HepG2 (cell line): Measurements from ENCODE around the gene PXT1. TPM values are rescaled to one million over a fixed set of nuclear protein-coding genes. Genes with fewer than 3 reads are reported as not detected.

Experiments
- ATAC-seq: fragments of 200-7000 bp; cut with Tn5 transposase; 3 replicates; pipeline ENCODE4 v1.9.1; 2020; ENCODE audit warnings: mild to moderate bottlenecking, moderate library complexity
- BruUV-seq: library from RNA; stranded (reverse); fragments of 400-500 nt; replicated peaks from 2 replicates; lab custom pipeline; 2021; lab: Mats Ljungman, UMichigan
- CTCF ChIA-PET: fragments of 300-600 bp; formaldehyde crosslinking; extraction: SDS; loops from one replicate; lab custom pipeline; 2021; ENCODE audit warnings: low total read pairs, inconsistent platforms, low intra/inter-chr PET ratio; lab: Yijun Ruan, JAX
- POLR2A ChIA-PET: fragments of 350-600 bp; sonication (Branson Sonifier 250); formaldehyde crosslinking; loops from one replicate; lab custom pipeline; 2020; ENCODE audit warnings: antibody characterized with exemption, inconsistent platforms; lab: Yijun Ruan, JAX
- DNase-seq: peaks from one replicate; pipeline ENCODE4 v3.0.0-alpha.2; 2015; ENCODE audit warnings: low spot score
- FAIRE-seq: peaks from 3 replicates; lab custom pipeline; 2011; peaks lifted over from hg19 to GRCh38; lab: Jason Lieb, UNC
- H2AFZ ChIP-seq: one replicate; pipeline ENCODE4 v1.6.1; 2011; ENCODE audit warnings: low read length, inconsistent platforms
- H3K27ac ChIP-seq: fragments of 300-600 bp; 3 replicates; pipeline ENCODE4 v1.8.0; 2011; ENCODE audit warnings: mixed run types, mild to moderate bottlenecking, mixed read lengths, low read length, inconsistent platforms; ENCODE audit not compliant: insufficient read depth; ENCODE audit errors: extremely low read length
- H3K27me3 ChIP-seq, 2 experiments: fragments of 200-600 bp in 1 of 2; 2 replicates in 1 of 2; 3 replicates in 1 of 2; pipeline versions ENCODE4 v1.6.0 to v1.8.0; 2011; ENCODE audit warnings: low read length in 2 of 2, mild to moderate bottlenecking in 2 of 2, moderate library complexity in 2 of 2, inconsistent platforms in 1 of 2; ENCODE audit not compliant: insufficient read depth in 2 of 2, control insufficient read depth in 1 of 2
- H3K36me3 ChIP-seq, 2 experiments: fragments of 200-600 bp in 1 of 2; replicated peaks in 1 of 2; 2 replicates in 1 of 2; 3 replicates in 1 of 2; pipeline versions ENCODE4 v1.5.1 to v1.8.0; 2011; ENCODE audit warnings: low read length in 2 of 2, inconsistent platforms in 1 of 2; ENCODE audit not compliant: insufficient read depth in 2 of 2, control insufficient read depth in 1 of 2
- H3K4me1 ChIP-seq: 2 replicates; pipeline ENCODE4 v1.5.1; 2012; ENCODE audit warnings: low read length, inconsistent platforms; ENCODE audit not compliant: insufficient read depth
- H3K4me2 ChIP-seq: 2 replicates; pipeline ENCODE4 v1.6.0; 2011; ENCODE audit warnings: low read depth, low read length, inconsistent platforms
- H3K4me3 ChIP-seq, 3 experiments: fragments of 200-600 bp in 1 of 3; sonication (generic), shearing (Covaris generic) in 1 of 3; replicated peaks in 1 of 3; 2 replicates each; pipeline ENCODE4 v1.5.1; 2011 to 2016; ENCODE audit warnings: low read length in 3 of 3, inconsistent platforms in 2 of 3, low read depth in 2 of 3, mild to moderate bottlenecking in 2 of 3, control low read depth in 1 of 3, mixed read lengths in 1 of 3; ENCODE audit not compliant: insufficient read depth in 1 of 3
- H3K79me2 ChIP-seq: one replicate; pipeline ENCODE4 v1.6.1; 2011; ENCODE audit warnings: low read length, inconsistent platforms; ENCODE audit not compliant: insufficient read depth
- H3K9ac ChIP-seq: 2 replicates; pipeline ENCODE4 v1.6.0; 2011; ENCODE audit warnings: mild to moderate bottlenecking, low read depth, low read length, inconsistent platforms; ENCODE audit not compliant: insufficient read depth
- H3K9me3 ChIP-seq: 2 replicates; pipeline ENCODE4 v1.5.1; 2012; ENCODE audit warnings: mild to moderate bottlenecking, low read length
- H4K20me1 ChIP-seq: 2 replicates; pipeline ENCODE4 v1.6.0; 2011; ENCODE audit warnings: inconsistent platforms, mild to moderate bottlenecking, low read length, moderate library complexity; ENCODE audit not compliant: insufficient read depth
- CCAR2 ChIP-seq: fragments of 200-400 bp; formaldehyde crosslinking; optimal IDR thresholded peaks from 2 replicates; pipeline ENCODE3; 2018; ENCODE audit warnings: low read depth, mild to moderate bottlenecking, low read length, moderate library complexity
- MED1 ChIP-seq: sonication (generic); formaldehyde crosslinking; IDR thresholded peaks from 2 replicates; pipeline ENCODE4 v1.4.0; 2020; ENCODE audit warnings: missing genetic modification reagents
- MTF2 ChIP-seq: sonication (generic); formaldehyde crosslinking; IDR thresholded peaks from 2 replicates; pipeline ENCODE4 v1.5.0; 2020; ENCODE audit warnings: missing genetic modification reagents, borderline replicate concordance
- STAG1 ChIP-seq: sonication (generic); formaldehyde crosslinking; IDR thresholded peaks from 2 replicates; pipeline ENCODE4 v1.4.0; 2020; ENCODE audit warnings: missing genetic modification reagents
- ZNF337 ChIP-seq: sonication (generic); formaldehyde crosslinking; IDR thresholded peaks from 2 replicates; pipeline ENCODE4 v1.5.1; 2020; ENCODE audit warnings: missing genetic modification reagents, low read depth, mild to moderate bottlenecking, borderline replicate concordance
- ZNF546 ChIP-seq: sonication (generic); formaldehyde crosslinking; conservative IDR thresholded peaks from 2 replicates; pipeline ENCODE4 v1.8.1; 2023; ENCODE audit warnings: mild to moderate bottlenecking, missing genetic modification reagents
- WGBS: methylation state at CpG from one replicate; pipeline ENCODE4 v1.1.6; 2017; ENCODE audit warnings: low lambda C conversion rate; 5-methylcytosine and 5-hydroxymethylcytosine counted together
- in situ Hi-C: cut with HindIII; loops from 2 replicates; pipeline ENCODE4 v1.10.0; 2017; ENCODE audit warnings: low pct_unique_long_range_greater_than_20kb; ENCODE audit not compliant: extremely low pct_ligation_motif_present
- intact Hi-C: fragments of 100-400 bp; cut with micrococcal nuclease; formaldehyde crosslinking; loops from one replicate; pipeline ENCODE4 v1.10.0; 2022; ENCODE audit not compliant: unreplicated experiment
- polyA plus RNA-seq, 8 experiments: library from polyadenylated mRNA; depleted of rRNA in 3 of 8; stranded (reverse) in 7 of 8; unstranded in 1 of 8; fragments of >200 nt; fragmentation: Illumina TruSeq in 4 of 8; extraction: Trizol in 4 of 8; gene quantifications; 2 replicates each; pipeline versions ENCODE4 v1.2.1 to v1.2.3, GENCODE V29; 2011 to 2016; ENCODE audit warnings: low read depth in 4 of 8, missing spikeins in 1 of 8, mixed read lengths in 1 of 8; ENCODE audit not compliant: insufficient read depth in 1 of 8
- total RNA-seq, 5 experiments: library from RNA; depleted of rRNA; stranded (reverse); fragments of >200 nt; fragmentation: Illumina TruSeq; extraction: Trizol; gene quantifications; 2 replicates each; pipeline ENCODE4 v1.2.3, GENCODE V29; 2016; ENCODE audit warnings: low read depth in 1 of 5
- TF ChIP-seq, protein P1 (sequence below): sonication (generic); formaldehyde crosslinking; IDR thresholded peaks from 2 replicates; pipeline ENCODE4 v1.5.1; 2020; ENCODE audit warnings: missing genetic modification reagents, mild to moderate bottlenecking, borderline replicate concordance

Gene PXT1
- total and polyA plus RNA-seq, 2 of the 13 experiments (the other 11 are each of a cell fraction or from before 2014, with no cell fraction given) = 0.04 TPM; not detected in 1

DNA sequence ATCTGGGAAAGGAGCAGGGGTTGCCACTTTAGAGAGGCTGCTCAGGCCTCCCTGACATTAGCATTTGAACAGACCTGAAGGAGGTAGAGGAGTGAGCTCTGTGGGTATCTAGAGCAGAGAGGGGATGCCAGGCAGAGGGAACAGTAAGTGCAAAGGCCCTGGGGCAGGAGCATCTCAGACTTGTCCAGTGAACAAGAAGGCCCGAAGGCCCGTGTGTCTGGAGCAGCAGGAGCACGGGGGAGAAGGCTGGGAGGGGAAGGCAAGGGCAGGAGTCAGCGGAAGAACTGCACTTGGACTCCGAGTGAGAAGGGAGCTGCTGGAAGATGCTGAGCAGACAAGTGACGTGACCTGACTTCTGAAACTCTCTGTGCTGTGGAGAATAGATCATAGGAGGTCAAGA, 70.6 kb downstream of the PXT1 start (continued):
- TF ChIP-seq, protein P1, sequence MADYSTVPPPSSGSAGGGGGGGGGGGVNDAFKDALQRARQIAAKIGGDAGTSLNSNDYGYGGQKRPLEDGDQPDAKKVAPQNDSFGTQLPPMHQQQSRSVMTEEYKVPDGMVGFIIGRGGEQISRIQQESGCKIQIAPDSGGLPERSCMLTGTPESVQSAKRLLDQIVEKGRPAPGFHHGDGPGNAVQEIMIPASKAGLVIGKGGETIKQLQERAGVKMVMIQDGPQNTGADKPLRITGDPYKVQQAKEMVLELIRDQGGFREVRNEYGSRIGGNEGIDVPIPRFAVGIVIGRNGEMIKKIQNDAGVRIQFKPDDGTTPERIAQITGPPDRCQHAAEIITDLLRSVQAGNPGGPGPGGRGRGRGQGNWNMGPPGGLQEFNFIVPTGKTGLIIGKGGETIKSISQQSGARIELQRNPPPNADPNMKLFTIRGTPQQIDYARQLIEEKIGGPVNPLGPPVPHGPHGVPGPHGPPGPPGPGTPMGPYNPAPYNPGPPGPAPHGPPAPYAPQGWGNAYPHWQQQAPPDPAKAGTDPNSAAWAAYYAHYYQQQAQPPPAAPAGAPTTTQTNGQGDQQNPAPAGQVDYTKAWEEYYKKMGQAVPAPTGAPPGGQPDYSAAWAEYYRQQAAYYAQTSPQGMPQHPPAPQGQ (CRISPR knock-in tag) = no peak
- TF ChIP-seq MTF2 (no peak), STAG1 (CRISPR knock-in tag) (no peak)

- no TSS peak for BruUV-seq
- FAIRE-seq (no peak), DNase-seq (no peak), ATAC-seq (no peak)
- H4K20me1 ChIP-seq = no peaks in the 10 kb centered on the region
- H3K27me3 ChIP-seq = peaks cover 5 to 40% of the 10 kb centered on the region in 2 experiments
- WGBS = 35% methylated on average over 8 of the region's 9 CpGs
- no peak overlapping the region for H3K4me3 ChIP-seq
- no peak overlapping the region for H2AFZ ChIP-seq
- H3K9me3 ChIP-seq = no peaks in the 10 kb centered on the region
- no peaks in the 10 kb centered on the region for H3K79me2 ChIP-seq
- ChIA-PET POLR2A (no interaction called here), CTCF (no interaction called here)
- TF ChIP-seq ZNF546 (CRISPR knock-in tag) = no peak
- TF ChIP-seq ZNF337 (CRISPR knock-in tag) = no peak
- no peak for TF ChIP-seq MED1 (CRISPR knock-in tag)
- TF ChIP-seq CCAR2 = no peak
- TF ChIP-seq, all 625 proteins: peak for 0
- H3K4me2 ChIP-seq = no peak overlapping the region
- no peak overlapping the region for H3K9ac ChIP-seq
- intact Hi-C loops (no loop called here), in situ Hi-C loops (no loop called here)
- no peak overlapping the region for H3K27ac ChIP-seq
- no peaks in the 10 kb centered on the region for H3K36me3 ChIP-seq
- H3K4me1 ChIP-seq = no peaks in the 10 kb centered on the region
Observed at GRCh38 chr6:36371211-36371610, 71.4 kb downstream of the PXT1 start.
